GM18520 (cell line): ENCODE data around the gene NCDN.

Source experiments
- ATAC-seq: cut with Tn5 transposase; IDR thresholded peaks from one replicate; pipeline ENCODE4 v1.9.1; 2021; ENCODE audit not compliant: unreplicated experiment

NCDN gene

DNA sequence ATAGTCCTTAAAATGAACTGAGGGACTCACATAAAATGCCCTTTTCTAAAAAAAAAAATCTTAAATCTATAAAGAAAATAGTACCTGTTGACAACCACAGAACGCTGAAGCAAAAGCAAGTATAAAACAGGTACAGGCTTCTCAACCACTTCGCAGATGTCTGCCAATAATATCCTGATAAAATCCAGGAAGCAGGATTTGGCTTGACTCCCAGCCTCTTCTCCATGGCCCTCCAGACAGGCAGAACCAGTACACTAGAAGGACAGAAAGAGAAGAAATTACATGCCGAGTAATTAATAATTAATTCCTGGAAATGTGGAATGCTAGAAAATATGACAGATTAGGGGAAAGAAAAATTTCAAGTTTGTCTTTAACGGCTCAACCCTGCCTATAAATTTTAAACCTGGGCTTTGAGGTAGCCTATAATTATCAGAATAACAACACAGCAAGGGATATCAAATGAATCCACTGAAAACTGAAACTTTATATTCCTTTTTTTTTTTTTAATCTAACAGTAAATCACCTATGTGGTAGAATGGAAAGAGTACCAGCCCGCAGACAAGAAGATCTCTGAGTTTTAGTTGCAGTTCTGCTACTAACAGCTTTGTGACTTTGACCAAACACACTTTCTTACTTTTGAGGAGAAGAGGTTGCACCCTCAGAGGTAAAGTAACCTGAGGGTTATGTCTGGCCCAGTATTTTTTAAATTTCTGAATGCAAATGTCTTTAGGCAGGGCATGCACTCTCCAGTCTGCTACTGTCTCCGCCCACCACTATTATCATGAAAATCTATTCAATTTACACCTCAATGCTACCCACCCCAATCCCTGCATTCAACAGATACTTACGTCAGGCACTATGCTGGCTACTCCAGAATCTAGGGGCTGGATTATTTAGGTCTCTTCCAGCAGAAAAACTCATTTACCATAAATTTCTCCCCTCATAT, 3.1 kb upstream of the NCDN start:
- no peak for ATAC-seq

DNA sequence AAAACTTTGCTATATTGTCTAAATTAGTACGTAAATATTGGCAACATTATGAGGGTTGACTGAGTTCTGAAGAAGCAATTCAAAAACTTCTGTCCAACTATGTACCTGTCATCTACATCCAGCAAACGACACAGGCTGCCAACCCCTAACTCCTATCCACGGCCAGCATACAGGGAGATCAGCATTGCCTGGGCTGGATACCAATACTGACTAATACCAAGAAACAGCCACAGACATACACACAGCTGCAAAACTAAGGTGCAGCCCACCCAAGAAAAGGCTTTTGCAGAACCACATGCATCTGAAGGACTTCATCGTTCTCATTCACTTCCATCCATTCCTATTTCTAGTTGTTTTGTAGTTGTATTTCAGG, 2.4 kb upstream of the NCDN start:
- no peak for ATAC-seq

DNA sequence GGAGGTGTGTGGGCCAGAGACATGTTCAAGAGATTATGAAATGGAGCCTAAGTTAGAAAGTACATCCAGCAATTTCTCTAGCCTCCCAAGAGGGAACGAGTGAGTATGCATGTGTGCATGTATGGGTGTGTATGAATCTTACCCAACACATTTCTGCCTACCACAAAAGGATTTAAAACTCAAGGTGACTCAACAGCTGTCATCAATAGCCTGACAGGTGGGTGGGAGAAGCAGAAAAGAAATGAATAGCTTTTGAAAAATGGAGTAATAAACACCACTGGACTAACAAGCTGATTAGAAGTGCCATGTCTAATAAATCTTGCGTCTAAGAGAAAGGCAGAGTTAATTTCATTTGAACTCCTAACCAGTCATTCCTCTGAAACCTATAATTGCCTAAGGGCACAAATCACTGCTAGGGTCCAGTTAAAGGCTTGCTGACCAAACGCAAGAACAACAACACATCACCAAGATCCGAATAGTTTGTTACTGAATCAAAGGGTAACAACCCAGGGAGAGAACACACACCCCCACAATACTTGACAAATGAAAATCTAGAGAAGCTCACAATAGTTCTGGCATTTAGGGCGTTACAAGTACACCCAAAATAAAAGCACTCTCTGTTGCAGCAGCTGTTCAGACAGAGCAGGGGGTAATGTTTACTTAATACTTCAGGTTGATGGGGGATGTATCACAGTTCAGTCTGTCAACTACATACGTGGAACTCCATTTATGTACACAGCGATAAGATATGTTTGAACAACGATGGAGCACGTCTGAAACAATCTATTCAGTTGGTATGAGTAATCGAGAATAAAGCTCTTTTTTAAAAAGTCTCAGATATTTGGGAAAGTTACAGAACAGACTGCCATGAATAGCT, 1.8 kb upstream of the NCDN start:
- no peak for ATAC-seq

DNA sequence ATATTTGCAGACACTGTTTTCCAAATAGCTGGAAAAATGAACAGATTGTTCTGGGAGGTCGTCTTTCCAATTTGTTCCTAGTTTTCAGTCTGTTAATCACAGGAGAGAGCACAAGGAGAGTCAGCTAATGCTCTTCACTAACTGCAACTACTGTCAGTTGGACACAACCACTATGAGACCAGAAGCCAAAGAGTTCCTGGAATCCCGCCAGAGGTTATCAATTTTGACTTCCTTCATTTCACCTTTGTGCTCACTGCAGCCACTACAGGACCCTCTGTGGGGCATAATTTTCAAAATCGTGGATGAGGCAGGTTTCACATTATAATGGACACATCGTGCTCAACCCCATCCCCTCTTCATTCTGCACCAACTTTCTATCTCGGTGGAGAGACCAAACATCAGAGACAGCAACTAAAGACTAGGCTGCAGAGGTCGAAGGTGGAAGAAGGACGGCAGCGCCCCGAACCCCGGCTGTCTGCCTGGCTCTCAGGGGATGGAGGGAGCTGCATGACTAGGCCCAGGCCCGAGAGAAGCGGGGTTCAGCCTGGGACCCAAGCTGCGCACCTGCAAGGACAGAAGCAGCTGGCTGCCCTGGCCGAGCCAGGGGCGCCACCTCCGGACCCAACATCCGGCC, 998 bp upstream of the NCDN start:
- ATAC-seq = no peak

DNA sequence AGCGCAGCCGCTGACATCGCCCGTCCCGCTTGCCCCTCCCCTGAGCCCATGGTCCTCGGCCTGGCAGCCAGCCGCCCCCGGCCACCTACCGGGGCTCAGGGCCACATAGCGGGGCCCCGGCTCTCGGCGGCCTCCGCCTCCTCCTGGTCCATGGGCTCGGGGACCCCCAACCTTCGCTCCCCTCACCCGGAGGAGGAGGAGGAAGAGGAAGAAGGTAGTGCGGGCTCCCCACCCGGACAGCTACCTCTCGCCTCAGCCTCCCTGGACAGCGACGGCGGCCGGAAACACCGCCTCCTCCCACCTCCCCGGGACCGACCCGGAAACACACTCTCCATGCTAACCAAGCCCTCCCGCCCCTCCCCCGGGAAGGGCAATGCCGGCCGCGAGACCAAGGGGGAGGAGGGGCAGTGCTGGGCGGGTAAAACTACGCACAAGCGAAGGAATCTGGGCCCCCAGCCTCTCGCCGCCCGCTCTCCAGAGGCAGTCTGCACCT, 435 bp upstream of the NCDN start, which contains the start of gene KIAA0319L:
Gene KIAA0319L, minus strand, starts transcription at position 286 of the 493 bp plus-strand sequence. CDS start 2,912 bp downstream, outside the sequence.
- peak; percentile 63 for ATAC-seq

DNA sequence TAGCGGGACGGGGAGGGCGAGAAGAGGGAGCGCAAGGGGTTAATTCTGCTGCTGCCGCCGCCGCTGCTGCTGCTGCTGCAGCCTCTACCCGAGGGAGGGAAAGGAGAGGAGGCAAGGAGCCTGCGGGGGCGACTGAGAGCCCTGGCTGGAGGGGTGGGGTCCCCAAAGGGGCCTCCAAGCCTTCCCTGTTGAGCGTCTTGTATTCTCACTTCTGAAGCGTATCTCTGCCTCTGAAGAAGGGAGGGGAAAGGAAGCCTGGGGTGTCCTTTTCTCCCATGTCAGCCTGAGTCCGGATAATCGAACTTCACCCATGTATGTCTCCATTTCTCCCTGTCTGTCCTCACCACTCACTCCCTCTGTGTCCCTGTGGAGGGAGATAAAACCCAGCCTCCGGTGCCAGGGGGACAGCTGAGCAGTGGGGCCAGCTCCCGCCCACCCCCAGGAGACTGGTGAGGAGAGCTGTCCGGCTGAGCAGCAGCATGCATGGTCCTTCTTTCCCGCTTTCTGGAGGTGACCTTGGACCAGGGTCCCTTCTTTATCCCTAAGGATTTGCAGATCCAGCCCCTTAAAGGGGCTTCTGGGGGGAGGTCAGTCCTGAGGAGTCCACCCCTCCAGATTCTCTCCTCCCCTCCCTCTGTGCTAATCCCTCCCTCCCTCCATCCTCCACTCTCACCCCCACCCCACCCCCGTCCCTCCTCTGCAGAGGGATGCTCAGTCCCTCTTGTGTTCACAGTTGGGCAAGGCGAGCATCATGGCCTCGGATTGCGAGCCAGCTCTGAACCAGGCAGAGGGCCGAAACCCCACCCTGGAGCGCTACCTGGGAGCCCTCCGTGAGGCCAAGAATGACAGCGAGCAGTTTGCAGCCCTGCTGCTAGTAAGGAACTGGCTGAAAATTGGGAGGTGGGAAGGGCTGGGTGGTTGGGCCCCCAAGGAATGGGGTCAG, 1.0 kb downstream of the NCDN start:
- no peak for ATAC-seq

DNA sequence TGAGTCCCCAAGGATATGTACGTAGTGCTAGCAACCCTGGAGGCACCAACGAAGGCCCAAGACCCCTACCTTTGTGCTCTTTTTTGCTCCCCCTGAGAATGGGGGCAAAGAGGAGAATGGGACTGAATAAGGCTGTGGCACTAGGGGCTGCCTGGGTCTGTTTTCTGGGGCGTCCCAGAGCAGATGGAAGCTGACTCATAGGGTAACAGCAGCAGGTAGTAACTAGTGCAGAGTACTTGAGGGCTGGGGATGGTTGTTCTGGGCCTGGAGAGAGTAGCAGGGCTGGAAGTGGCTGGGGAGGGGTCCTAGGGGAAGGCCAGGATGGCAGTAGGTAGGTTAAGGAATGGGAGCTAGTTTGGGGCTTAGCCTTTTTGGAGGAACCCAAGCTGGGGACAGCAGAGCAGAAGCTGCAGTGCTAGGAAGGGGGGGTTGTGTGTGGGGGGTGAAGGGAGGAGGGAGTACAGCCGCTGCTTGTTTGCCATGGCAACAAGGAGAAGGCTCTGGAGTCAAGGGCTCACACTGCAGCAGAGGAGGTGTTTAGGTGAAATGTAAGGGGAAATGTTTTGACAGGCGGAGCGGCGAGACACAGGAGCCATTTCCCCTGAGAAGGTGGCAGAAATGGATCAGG, 1.8 kb downstream of the NCDN start:
- ATAC-seq = no peak

DNA sequence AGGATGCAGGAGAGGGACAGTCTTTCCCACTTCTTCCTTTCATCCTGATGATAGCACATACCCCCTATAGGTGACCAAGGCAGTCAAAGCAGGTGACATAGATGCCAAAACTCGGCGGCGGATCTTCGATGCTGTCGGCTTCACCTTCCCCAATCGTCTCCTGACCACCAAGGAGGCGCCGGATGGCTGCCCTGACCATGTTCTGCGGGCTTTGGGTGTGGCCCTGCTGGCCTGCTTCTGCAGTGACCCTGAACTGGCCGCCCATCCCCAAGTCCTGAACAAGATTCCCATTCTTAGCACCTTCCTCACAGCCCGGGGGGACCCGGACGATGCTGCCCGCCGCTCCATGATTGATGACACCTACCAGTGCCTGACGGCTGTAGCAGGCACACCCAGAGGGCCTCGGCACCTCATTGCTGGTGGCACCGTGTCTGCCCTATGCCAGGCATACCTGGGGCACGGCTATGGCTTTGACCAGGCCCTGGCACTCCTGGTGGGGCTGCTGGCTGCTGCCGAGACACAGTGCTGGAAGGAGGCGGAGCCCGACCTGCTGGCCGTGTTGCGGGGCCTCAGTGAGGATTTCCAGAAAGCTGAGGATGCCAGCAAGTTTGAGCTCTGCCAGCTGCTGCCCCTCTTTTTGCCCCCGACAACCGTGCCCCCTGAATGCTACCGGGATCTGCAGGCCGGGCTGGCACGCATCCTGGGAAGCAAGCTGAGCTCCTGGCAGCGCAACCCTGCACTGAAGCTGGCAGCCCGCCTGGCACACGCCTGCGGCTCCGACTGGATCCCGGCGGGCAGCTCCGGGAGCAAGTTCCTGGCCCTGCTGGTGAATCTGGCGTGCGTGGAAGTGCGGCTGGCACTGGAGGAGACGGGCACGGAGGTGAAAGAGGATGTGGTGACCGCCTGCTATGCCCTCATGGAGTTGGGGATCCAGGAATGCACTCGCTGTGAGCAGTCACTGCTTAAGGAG, 2.9 kb downstream of the NCDN start:
- ATAC-seq = no peak

DNA sequence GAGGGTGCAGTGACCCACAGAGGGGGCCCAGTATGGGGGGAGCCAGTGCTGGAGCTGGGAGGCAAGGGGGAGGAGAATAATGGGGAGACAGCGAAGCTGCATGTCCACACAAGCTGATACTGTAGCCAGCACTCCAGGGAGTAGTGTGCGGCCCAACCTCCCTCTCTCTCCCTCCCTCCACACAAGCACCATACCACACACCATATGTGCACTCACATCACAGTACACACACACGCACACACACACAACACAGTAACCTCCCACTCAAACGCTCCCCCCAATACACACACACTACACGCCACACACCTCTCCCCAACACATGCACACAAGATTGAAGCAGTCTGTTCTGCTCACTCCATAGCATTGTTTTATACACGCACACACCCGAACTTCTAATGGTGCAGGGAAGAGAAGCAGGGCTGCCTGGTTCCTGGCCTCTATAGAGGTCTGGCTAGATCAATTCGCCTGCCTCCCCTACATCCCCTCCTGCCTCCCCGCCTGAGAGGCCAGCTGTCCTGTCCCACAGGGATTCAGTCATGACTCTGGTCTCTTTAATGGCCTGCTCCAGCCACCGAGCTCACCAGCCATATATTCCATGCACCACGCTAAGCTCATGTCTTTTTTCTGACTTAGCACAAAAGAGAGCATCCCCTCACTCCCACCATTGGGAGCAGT, 3.8 kb downstream of the NCDN start:
- no peak for ATAC-seq

DNA sequence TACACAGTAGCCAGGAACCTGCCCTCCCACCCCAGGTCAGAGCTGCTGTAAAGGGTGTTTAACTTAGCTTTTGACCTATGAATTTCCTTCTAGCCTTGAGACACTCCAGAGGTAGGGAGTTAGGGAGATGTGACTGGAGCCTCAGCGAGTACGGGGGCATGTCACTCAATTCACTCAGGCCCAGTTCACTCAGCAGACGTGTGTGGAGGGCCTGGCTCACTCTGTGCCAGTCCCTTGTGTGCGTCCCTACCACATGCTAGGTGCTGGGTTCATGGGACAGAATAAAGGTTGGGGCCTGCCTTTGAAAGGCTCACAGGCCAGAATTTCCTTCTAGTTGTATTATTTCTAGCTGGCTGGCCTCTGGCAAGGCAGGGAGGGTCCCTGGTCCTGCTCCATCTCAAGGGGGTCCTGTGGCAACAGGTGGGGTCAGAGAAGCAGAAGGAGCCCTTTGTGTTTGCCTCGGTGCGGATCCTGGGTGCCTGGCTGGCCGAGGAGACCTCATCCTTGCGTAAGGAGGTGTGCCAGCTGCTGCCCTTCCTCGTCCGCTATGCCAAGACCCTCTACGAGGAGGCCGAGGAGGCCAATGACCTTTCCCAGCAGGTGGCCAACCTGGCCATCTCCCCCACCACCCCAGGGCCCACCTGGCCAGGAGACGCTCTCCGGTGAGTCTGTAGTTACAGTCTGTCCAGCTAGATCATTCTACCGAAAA, 4.5 kb downstream of the NCDN start:
- no peak for ATAC-seq

DNA sequence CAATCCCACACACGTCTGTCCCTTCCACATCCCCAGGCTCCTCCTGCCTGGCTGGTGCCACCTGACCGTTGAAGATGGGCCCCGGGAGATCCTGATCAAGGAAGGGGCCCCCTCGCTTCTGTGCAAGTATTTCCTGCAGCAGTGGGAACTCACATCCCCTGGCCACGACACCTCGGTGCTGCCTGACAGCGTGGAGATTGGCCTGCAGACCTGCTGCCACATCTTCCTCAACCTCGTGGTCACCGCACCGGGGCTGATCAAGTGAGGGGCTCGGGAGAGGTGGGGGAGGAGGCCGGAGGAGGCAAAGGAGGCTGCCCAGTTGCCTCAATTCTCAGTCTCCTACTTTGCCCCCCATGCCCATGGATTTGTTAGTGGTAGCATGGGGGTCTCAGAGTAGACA, 5.6 kb downstream of the NCDN start:
- no peak for ATAC-seq

DNA sequence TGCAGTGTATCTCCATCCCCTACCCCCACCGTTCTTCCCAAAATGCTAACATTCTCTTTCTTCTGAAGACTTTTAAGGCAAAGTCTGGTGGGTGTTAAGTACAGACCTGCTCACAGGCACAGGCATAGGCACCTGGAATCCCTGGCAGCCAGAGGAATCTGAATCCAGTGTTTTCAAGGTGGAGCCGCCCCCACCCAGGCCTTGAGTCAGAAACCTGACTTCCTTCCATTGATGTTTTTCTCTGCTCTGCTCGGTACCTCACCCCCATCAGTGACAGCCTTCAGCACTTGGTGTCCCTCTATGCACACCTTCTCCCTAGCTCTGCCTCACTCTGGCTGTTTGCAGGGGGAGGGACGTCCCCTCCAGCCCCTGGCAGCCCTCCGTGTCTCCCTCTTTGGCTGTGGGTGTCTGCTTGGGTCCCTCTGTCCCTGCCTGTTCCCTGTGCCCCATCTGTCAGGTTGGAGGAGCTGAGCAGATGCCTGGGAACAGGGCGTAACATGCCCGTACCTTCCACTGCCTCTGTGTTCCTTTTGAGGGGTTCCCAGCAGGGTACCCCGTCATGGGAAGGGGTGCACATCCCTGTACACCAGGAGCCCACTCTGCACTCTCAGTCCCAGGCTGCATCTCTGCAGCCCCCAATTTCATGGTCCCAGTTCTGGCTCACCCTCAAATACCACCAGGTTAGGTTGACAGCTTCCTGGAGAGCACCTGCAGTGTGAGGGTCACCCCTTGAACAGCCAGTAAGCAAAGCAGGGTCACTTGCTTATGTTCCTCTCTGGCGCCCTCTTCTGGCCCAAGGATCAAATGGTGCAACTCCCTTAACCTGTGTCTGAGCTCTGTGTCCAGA, 6.7 kb downstream of the NCDN start:
- no peak for ATAC-seq

DNA sequence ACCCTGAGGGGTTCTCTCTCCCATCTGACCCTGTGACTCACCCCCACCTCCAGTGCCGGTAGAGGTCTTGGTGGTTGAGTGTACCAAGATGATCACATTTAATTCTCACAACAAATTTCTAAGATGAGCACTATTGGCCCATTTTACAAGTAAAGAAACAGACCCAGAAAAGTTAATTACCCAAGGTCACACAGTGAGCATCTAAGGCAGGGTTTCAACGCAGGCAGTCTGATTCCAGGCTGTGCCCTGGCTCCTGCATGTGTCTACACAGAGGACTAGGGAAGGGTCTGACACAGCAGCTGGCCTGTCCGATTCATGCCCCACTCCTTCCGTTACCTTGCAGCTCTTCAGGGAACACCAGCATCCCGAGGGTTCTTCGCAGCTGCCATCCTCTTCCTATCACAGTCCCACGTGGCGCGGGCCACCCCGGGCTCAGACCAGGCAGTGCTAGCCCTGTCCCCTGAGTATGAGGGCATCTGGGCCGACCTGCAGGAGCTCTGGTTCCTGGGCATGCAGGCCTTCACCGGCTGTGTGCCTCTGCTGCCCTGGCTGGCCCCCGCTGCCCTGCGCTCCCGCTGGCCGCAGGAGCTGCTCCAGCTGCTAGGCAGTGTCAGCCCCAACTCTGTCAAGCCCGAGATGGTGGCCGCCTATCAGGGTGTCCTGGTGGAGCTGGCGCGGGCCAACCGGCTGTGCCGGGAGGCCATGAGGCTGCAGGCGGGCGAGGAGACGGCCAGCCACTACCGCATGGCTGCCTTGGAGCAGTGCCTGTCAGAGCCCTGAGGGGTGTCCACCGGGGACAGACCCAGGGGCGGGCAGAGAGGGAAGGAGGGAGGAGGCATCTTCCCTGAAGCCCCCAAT, 7.5 kb downstream of the NCDN start:
- no peak for ATAC-seq

DNA sequence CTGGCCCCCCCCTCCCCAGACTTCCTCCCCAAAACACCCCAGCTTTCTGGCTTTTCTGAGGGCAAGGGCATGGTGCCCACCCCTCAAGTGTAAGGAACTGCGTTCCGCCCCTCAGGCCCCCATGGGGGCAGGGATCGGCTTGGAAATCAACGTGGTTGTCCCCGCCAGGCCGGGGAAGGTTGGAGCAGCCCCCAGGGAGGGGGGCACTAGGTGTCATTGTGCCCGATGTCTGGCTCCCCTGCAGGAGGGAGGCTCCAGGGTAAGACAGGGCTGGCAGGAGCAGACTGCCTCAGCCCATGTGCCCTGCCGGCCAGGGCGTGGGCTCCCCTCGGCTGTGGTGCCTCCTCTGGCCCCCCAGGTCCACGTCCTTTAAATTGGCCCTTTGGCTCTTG, 8.1 kb downstream of the NCDN start:
- ATAC-seq = no peak

DNA sequence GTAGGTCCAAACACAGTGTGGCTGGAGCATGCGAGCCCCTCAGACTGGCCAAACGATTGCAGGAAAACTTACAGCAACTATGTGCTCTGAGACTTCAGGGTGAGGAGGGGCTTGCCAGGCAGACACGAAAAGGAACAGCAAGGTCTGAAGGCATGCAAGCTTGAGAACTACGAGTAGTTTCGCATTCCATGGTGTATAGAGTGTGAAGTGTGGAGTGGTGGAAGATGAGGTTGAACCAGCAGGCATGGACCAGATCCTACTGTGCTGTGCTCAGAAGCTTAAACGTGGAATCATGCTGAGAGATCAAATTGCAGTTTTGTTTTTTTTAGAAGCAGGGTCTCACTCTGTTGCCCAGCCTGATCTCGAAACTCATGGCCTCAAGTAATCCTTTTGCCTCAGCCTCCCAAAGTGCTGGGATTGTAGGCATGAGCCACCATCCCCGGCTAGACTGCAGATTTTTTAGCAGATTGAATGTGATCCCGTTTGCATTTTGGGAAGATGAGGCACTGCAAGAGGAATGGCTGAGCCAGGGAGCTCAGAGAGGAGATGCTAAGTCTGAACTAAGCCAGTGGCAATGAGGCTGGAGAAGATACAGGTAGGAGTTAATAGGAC, 10.5 kb downstream of the NCDN start:
- no peak for ATAC-seq
